H9 (cell line): ENCODE measurements around the gene ACBD7. TPM values are rescaled to one million over a fixed set of nuclear protein-coding genes. Genes with fewer than 3 reads are reported as not detected.

Source experiments
- DNase-seq: peaks from one replicate; pipeline ENCODE4 v3.0.0-alpha.2; 2017
- H2AFZ ChIP-seq: one replicate; pipeline ENCODE4 v1.6.1; 2013; ENCODE audit warnings: mild to moderate bottlenecking, low read length, control low read depth, moderate library complexity
- H2AK5ac ChIP-seq: 2 replicates; pipeline ENCODE4 v1.6.1; 2013; ENCODE audit warnings: low read length, control low read depth, mixed read lengths; ENCODE audit not compliant: insufficient read length
- H2BK120ac ChIP-seq: one replicate; pipeline ENCODE4 v1.6.1; 2013; ENCODE audit warnings: low read depth, mild to moderate bottlenecking, low read length, control low read depth, inconsistent platforms; ENCODE audit not compliant: poor library complexity, severe bottlenecking
- H2BK12ac ChIP-seq: 2 replicates; pipeline ENCODE4 v1.6.1; 2013; ENCODE audit warnings: low read length, control low read depth, mixed read lengths, low read depth; ENCODE audit not compliant: insufficient read length
- H2BK15ac ChIP-seq: 2 replicates; pipeline ENCODE4 v1.6.1; 2013; ENCODE audit warnings: low read depth, low read length, control low read depth
- H2BK20ac ChIP-seq: one replicate; pipeline ENCODE4 v1.6.1; 2013; ENCODE audit warnings: low read depth, mild to moderate bottlenecking, low read length, control low read depth, inconsistent platforms; ENCODE audit not compliant: poor library complexity, severe bottlenecking
- H2BK5ac ChIP-seq: 2 replicates; pipeline ENCODE4 v1.6.1; 2013; ENCODE audit warnings: low read length, control low read depth, mixed read lengths; ENCODE audit not compliant: insufficient read length
- H3K14ac ChIP-seq: 2 replicates; pipeline ENCODE4 v1.6.1; 2013; ENCODE audit warnings: low read length, control low read depth; ENCODE audit not compliant: insufficient read depth
- H3K18ac ChIP-seq: 2 replicates; pipeline ENCODE4 v1.6.1; 2013; ENCODE audit warnings: low read depth, mild to moderate bottlenecking, mixed read lengths, low read length, control low read depth; ENCODE audit not compliant: insufficient read length
- H3K23ac ChIP-seq: 2 replicates; pipeline ENCODE4 v1.6.1; 2013; ENCODE audit warnings: low read length, control low read depth, mixed read lengths, low read depth; ENCODE audit not compliant: insufficient read length
- H3K23me2 ChIP-seq: 2 replicates; pipeline ENCODE4 v1.6.1; 2013; ENCODE audit warnings: low read depth, mild to moderate bottlenecking, mixed read lengths, low read length, control low read depth; ENCODE audit not compliant: insufficient read length, poor library complexity, severe bottlenecking
- H3K27ac ChIP-seq: 2 replicates; pipeline ENCODE4 v1.5.1; 2013; ENCODE audit warnings: low read length, control low read depth, mixed read lengths, low read depth; ENCODE audit not compliant: insufficient read length
- H3K27me3 ChIP-seq: 2 replicates; pipeline ENCODE4 v1.6.1; 2013; ENCODE audit warnings: low read length, control low read depth, inconsistent platforms; ENCODE audit not compliant: insufficient read depth
- H3K4ac ChIP-seq: 2 replicates; pipeline ENCODE4 v1.6.1; 2013; ENCODE audit warnings: low read depth, mild to moderate bottlenecking, control low read depth, inconsistent platforms, low read length, moderate library complexity
- H3K4me1 ChIP-seq: 2 replicates; pipeline ENCODE4 v1.6.1; 2013; ENCODE audit warnings: low read length, control low read depth, inconsistent platforms; ENCODE audit not compliant: insufficient read depth
- H3K4me2 ChIP-seq: 2 replicates; pipeline ENCODE4 v1.6.1; 2013; ENCODE audit warnings: low read length, control low read depth, mixed read lengths; ENCODE audit not compliant: insufficient read length, insufficient read depth
- H3K56ac ChIP-seq: 2 replicates; pipeline ENCODE4 v1.6.1; 2013; ENCODE audit warnings: low read depth, mild to moderate bottlenecking, mixed read lengths, low read length, control low read depth; ENCODE audit not compliant: insufficient read length
- H3K79me1 ChIP-seq: 2 replicates; pipeline ENCODE4 v1.6.1; 2013; ENCODE audit warnings: low read depth, mild to moderate bottlenecking, moderate library complexity, low read length, control low read depth, inconsistent platforms; ENCODE audit not compliant: insufficient read depth, poor library complexity, severe bottlenecking
- H3K79me2 ChIP-seq: 2 replicates; pipeline ENCODE4 v1.6.1; 2013; ENCODE audit warnings: low read length, control low read depth, inconsistent platforms; ENCODE audit not compliant: insufficient read depth
- H3K9ac ChIP-seq: 2 replicates; pipeline ENCODE4 v1.6.1; 2013; ENCODE audit warnings: low read length, control low read depth, mixed read lengths; ENCODE audit not compliant: insufficient read length; ENCODE audit errors: extremely low read depth
- H3K9me3 ChIP-seq: one replicate; pipeline ENCODE4 v1.6.1; 2013; ENCODE audit warnings: low read depth, low read length, inconsistent platforms; ENCODE audit not compliant: control insufficient read depth
- H3T11ph ChIP-seq: one replicate; pipeline ENCODE4 v1.6.1; 2013; ENCODE audit warnings: mild to moderate bottlenecking, low read length, control low read depth, inconsistent platforms
- H4K20me1 ChIP-seq: one replicate; pipeline ENCODE4 v1.6.1; 2013; ENCODE audit not compliant: control insufficient read depth, insufficient read length, insufficient read depth
- H4K5ac ChIP-seq: 2 replicates; pipeline ENCODE4 v1.6.1; 2013; ENCODE audit warnings: low read depth, mild to moderate bottlenecking, mixed read lengths, low read length, control low read depth; ENCODE audit not compliant: insufficient read length
- H4K8ac ChIP-seq: replicated peaks from 2 replicates; pipeline ENCODE4 v1.6.1; 2013; ENCODE audit warnings: low read length, control low read depth, mixed read lengths, low read depth; ENCODE audit not compliant: insufficient read length
- H4K91ac ChIP-seq: 2 replicates; pipeline ENCODE4 v1.6.1; 2013; ENCODE audit warnings: low read depth, mild to moderate bottlenecking, moderate library complexity, mixed read lengths, low read length, control low read depth; ENCODE audit not compliant: insufficient read length
- H3K27ac Mint-ChIP-seq, 3 experiments: 2 replicates in 2 of 3; 3 replicates in 1 of 3; pipeline ENCODE4 v1.8.0; 2020 to 2021; ENCODE audit warnings: mixed read lengths in 3 of 3, mild to moderate bottlenecking in 1 of 3, moderate library complexity in 1 of 3
- H3K27me3 Mint-ChIP-seq: 2 replicates; pipeline ENCODE4 v1.8.0; 2021; ENCODE audit warnings: low read depth, mild to moderate bottlenecking, moderate library complexity, mixed read lengths
- H3K36me3 Mint-ChIP-seq, 3 experiments: 2 replicates in 2 of 3; 3 replicates in 1 of 3; pipeline ENCODE4 v1.8.0; 2020 to 2021; ENCODE audit warnings: low read depth in 3 of 3, mixed read lengths in 3 of 3; ENCODE audit not compliant: insufficient read depth in 1 of 3
- H3K4me1 Mint-ChIP-seq, 2 experiments: 2 replicates each; pipeline ENCODE4 v1.8.0; 2020; ENCODE audit warnings: mixed read lengths in 2 of 2
- H3K4me3 Mint-ChIP-seq, 2 experiments: 2 replicates in 1 of 2; 3 replicates in 1 of 2; pipeline ENCODE4 v1.8.0; 2020 to 2021; ENCODE audit warnings: mild to moderate bottlenecking in 2 of 2, mixed read lengths in 2 of 2, moderate library complexity in 1 of 2
- H3K9me3 Mint-ChIP-seq, 2 experiments: 2 replicates in 1 of 2; 3 replicates in 1 of 2; pipeline ENCODE4 v1.8.0; 2020; ENCODE audit warnings: mild to moderate bottlenecking in 2 of 2, mixed read lengths in 2 of 2, moderate library complexity in 1 of 2
- WGBS: extraction: QIAGEN DNeasy Blood & Tissue Kit; methylation state at CpG from one replicate; pipeline ENCODE4 v1.1.7; 2013; ENCODE audit warnings: missing lambda C conversion rate, low lambda C conversion rate, mixed read lengths; ENCODE audit not compliant: insufficient read length; ENCODE audit errors: extremely low coverage; 5-methylcytosine and 5-hydroxymethylcytosine counted together
- total RNA-seq: library from RNA; stranded (reverse); gene quantifications from 2 replicates; pipeline ENCODE4 v1.2.1, GENCODE V29; 2021
- TF ChIP-seq, protein P1 (sequence below): fragments of 200-600 bp; sonication (generic); conservative IDR thresholded peaks from 3 replicates; pipeline ENCODE4 v1.8.0; 2021; ENCODE audit warnings: antibody characterized with exemption, mild to moderate bottlenecking

ACBD7 gene
- total RNA-seq, 1 experiment from 2014 or later: 25.0 TPM

DNA sequence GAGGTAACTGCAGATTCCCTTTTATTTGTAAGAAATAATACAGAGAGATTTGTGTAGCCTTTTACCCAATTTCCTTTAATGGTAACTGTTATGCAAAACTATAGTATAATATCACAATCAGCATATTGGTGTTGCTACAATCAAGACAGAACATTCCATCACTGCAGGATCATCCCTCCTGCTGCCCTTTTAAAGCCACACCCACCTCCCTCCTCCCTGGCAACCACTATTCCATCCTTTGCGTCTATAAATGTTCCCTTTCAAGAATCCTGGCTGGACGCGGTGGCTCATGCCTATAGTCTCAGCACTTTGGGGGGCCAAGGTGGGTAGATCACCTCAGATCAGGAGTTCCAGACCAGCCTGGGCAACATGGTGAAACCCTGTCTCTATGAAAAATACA lies 13.2 kb downstream of the ACBD7 start:
- Histone ChIP-seq H4K5ac (no peak overlapping the region), H3K14ac (no peak overlapping the region), H3K4me1 (no peaks in the 10 kb centered on the region), H3K23ac (no peak overlapping the region), H3K79me1 (no peaks in the 10 kb centered on the region), H2AK5ac (no peak overlapping the region), H4K91ac (no peak overlapping the region), H3K23me2 (no peaks in the 10 kb centered on the region), H2AFZ (no peak overlapping the region), H3K9me3 (peaks cover 9% of the 10 kb centered on the region), H3K27me3 (no peaks in the 10 kb centered on the region), H3K4me2 (no peak overlapping the region), H3K9ac (no peak overlapping the region), H2BK15ac (no peak overlapping the region), H4K20me1 (no peaks in the 10 kb centered on the region), H3K27ac (no peak overlapping the region), H4K8ac (no peak overlapping the region), H3K4ac (no peak overlapping the region), H2BK12ac (no peak overlapping the region), H3K56ac (no peak overlapping the region), H2BK5ac (no peak overlapping the region), H3T11ph (no peak overlapping the region), H2BK120ac (no peak overlapping the region), H3K18ac (no peak overlapping the region), H3K79me2 (no peaks in the 10 kb centered on the region), H2BK20ac (no peak overlapping the region)
- Mint-ChIP-seq H3K36me3 (peaks cover 18 to 31% (median 29%) of the 10 kb centered on the region in 3 experiments), H3K27me3 (peaks cover 3% of the 10 kb centered on the region; the same call in 1 of the 2 replicates), H3K4me3 (no peak overlapping the region), H3K9me3 (peaks cover 18 to 20% of the 10 kb centered on the region in 2 experiments), H3K27ac (no peak overlapping the region), H3K4me1 (no peaks in the 10 kb centered on the region)
- TF ChIP-seq, protein P1, sequence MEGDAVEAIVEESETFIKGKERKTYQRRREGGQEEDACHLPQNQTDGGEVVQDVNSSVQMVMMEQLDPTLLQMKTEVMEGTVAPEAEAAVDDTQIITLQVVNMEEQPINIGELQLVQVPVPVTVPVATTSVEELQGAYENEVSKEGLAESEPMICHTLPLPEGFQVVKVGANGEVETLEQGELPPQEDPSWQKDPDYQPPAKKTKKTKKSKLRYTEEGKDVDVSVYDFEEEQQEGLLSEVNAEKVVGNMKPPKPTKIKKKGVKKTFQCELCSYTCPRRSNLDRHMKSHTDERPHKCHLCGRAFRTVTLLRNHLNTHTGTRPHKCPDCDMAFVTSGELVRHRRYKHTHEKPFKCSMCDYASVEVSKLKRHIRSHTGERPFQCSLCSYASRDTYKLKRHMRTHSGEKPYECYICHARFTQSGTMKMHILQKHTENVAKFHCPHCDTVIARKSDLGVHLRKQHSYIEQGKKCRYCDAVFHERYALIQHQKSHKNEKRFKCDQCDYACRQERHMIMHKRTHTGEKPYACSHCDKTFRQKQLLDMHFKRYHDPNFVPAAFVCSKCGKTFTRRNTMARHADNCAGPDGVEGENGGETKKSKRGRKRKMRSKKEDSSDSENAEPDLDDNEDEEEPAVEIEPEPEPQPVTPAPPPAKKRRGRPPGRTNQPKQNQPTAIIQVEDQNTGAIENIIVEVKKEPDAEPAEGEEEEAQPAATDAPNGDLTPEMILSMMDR: no peak
- DNase-seq: no peak
- no CpG with 5 or more reads among the region's 3 CpGs for WGBS
